GM10266 (cell line): ENCODE measurements around the gene EMP1.
"Not testable (repeated sequence)": the region's sequence is repeated elsewhere in the genome, so short reads cannot be mapped to it uniquely, and the experiment has no call there.

Experiments used
- DNase-seq: peaks from one replicate; pipeline ENCODE4 v3.0.0; 2012; ENCODE audit errors: extremely low spot score
- CTCF ChIP-seq: IDR thresholded peaks from 2 replicates; pipeline ENCODE4 v1.5.1; 2012; ENCODE audit warnings: mild to moderate bottlenecking, low read depth; ENCODE audit not compliant: control insufficient read depth, insufficient read depth; ENCODE audit errors: missing control alignments

EMP1 gene

GRCh38 chr12:13257356-13257875 is 60.9 kb downstream of the EMP1 start:
- DNase-seq = no peak
- no peak for TF ChIP-seq CTCF

GRCh38 chr12:13258197-13258596 is 61.7 kb downstream of the EMP1 start:
- no peak for TF ChIP-seq CTCF
- DNase-seq = no peak

GRCh38 chr12:13258717-13259119 is 62.2 kb downstream of the EMP1 start:
- no peak for DNase-seq
- TF ChIP-seq CTCF = no peak

- DNase-seq = not testable (repeated sequence)
Measured at GRCh38 chr12:13259625-13260024, 63.1 kb downstream of the EMP1 start.

- DNase-seq = not testable (repeated sequence)
Measured at GRCh38 chr12:13267826-13268225, 71.3 kb downstream of the EMP1 start.

GRCh38 chr12:13268581-13268980 is 72.1 kb downstream of the EMP1 start:
- DNase-seq = no peak
- no peak for TF ChIP-seq CTCF
